HCT116 (cell line): ENCODE data around the gene KCTD19.

Experiments used
- POLR2A ChIP-seq: IDR thresholded peaks from 2 replicates; pipeline ENCODE4 v1.7.0; 2011; ENCODE audit warnings: borderline replicate concordance; ENCODE audit not compliant: insufficient read depth, insufficient read length; ENCODE audit errors: extremely low read depth
- POLR2AphosphoS5 ChIP-seq: IDR thresholded peaks from 2 replicates; pipeline ENCODE4 v1.6.1; 2011; ENCODE audit warnings: mild to moderate bottlenecking, low read depth, low read length, moderate library complexity
- SP1 ChIP-seq: IDR thresholded peaks from 2 replicates; pipeline ENCODE4 v1.6.1; 2012; ENCODE audit warnings: low read depth
- ZNF274 ChIP-seq: fragments of 200-500 bp; sonication (Bioruptor generic); IDR thresholded peaks from 2 replicates; pipeline ENCODE4 v1.6.1; 2014; ENCODE audit warnings: mild to moderate bottlenecking, low read depth, low read length, inconsistent platforms
- TF ChIP-seq, protein P1 (sequence below), 3 experiments: fragments of 200-600 bp in 1 of 3; sonication (generic) in 1 of 3; IDR thresholded peaks in 2 of 3; conservative IDR thresholded peaks in 1 of 3; 2 replicates each; pipeline ENCODE4 v1.5.1; 2012 to 2017; ENCODE audit warnings: low read depth in 2 of 3, low read length in 2 of 3, antibody characterized with exemption in 1 of 3, borderline replicate concordance in 1 of 3, control low read depth in 1 of 3, mild to moderate bottlenecking in 1 of 3, mixed read lengths in 1 of 3, mixed run types in 1 of 3, moderate library complexity in 1 of 3; ENCODE audit not compliant: insufficient read depth in 1 of 3
- TF ChIP-seq, protein P2 (sequence below): IDR thresholded peaks from 2 replicates; pipeline ENCODE4 v1.6.1; 2012; ENCODE audit warnings: low read depth

DNA sequence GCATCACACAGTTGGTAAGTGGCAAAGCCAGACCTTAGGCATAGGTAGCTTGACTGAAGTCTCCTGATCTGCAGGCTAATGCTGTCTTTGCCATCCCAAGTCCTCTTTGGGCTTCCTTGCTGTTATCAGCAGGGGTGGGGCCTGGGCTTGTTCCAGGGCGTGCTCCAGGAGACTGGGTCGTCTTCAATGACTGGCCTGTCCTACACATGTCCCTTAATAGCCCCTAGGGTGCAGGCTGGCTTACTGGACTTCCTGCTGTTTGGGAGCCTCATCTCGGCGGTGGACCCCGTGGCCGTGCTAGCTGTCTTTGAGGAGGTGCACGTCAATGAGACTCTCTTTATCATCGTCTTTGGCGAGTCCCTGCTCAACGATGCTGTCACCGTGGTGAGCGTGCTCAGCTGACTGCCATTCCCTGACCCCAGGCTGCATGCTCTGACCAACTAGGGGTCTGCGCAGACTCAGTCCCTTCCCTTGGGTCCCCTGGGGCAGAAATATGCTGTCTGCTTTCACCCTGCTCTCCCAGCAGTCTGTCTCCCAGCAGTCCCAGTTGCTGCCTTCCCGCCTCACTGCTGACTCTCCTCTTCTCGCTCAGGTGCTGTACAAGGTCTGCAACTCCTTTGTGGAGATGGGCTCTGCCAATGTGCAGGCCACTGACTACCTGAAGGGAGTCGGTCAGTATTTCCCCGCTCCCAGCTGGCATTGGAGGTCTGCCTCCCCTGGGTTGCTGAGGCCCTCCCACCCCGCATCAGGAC is 71.6 kb downstream of the KCTD19 start:
- TF ChIP-seq, protein P1, sequence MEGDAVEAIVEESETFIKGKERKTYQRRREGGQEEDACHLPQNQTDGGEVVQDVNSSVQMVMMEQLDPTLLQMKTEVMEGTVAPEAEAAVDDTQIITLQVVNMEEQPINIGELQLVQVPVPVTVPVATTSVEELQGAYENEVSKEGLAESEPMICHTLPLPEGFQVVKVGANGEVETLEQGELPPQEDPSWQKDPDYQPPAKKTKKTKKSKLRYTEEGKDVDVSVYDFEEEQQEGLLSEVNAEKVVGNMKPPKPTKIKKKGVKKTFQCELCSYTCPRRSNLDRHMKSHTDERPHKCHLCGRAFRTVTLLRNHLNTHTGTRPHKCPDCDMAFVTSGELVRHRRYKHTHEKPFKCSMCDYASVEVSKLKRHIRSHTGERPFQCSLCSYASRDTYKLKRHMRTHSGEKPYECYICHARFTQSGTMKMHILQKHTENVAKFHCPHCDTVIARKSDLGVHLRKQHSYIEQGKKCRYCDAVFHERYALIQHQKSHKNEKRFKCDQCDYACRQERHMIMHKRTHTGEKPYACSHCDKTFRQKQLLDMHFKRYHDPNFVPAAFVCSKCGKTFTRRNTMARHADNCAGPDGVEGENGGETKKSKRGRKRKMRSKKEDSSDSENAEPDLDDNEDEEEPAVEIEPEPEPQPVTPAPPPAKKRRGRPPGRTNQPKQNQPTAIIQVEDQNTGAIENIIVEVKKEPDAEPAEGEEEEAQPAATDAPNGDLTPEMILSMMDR (IDR thresholded peaks at IDR 0.05 in 2 of 3, conservative IDR thresholded peaks at IDR 0.05 in 1 of 3; ENCODE audit: borderline replicate concordance in 1 of 3, insufficient read depth in 1 of 3, low read depth in 2 of 3, low read length in 2 of 3) = no peak
- TF ChIP-seq, protein P2, sequence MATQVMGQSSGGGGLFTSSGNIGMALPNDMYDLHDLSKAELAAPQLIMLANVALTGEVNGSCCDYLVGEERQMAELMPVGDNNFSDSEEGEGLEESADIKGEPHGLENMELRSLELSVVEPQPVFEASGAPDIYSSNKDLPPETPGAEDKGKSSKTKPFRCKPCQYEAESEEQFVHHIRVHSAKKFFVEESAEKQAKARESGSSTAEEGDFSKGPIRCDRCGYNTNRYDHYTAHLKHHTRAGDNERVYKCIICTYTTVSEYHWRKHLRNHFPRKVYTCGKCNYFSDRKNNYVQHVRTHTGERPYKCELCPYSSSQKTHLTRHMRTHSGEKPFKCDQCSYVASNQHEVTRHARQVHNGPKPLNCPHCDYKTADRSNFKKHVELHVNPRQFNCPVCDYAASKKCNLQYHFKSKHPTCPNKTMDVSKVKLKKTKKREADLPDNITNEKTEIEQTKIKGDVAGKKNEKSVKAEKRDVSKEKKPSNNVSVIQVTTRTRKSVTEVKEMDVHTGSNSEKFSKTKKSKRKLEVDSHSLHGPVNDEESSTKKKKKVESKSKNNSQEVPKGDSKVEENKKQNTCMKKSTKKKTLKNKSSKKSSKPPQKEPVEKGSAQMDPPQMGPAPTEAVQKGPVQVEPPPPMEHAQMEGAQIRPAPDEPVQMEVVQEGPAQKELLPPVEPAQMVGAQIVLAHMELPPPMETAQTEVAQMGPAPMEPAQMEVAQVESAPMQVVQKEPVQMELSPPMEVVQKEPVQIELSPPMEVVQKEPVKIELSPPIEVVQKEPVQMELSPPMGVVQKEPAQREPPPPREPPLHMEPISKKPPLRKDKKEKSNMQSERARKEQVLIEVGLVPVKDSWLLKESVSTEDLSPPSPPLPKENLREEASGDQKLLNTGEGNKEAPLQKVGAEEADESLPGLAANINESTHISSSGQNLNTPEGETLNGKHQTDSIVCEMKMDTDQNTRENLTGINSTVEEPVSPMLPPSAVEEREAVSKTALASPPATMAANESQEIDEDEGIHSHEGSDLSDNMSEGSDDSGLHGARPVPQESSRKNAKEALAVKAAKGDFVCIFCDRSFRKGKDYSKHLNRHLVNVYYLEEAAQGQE = no peak
- TF ChIP-seq POLR2AphosphoS5 = no peak
- TF ChIP-seq POLR2A = no peak
- TF ChIP-seq ZNF274 = no peak
- TF ChIP-seq SP1 = no peak
